Hepatocyte (in vitro differentiated cells): ENCODE measurements around the gene MLST8. TPM values are rescaled to one million over a fixed set of nuclear protein-coding genes. Genes with fewer than 3 reads are reported as not detected.

Source experiments
- DNase-seq: peaks from one replicate; pipeline ENCODE4 v3.0.0-alpha.2; 2016; ENCODE audit warnings: low spot score
- H2AFZ ChIP-seq: fragments of 200-600 bp; sonication (generic); 2 replicates; pipeline ENCODE4 v1.6.0; 2016; ENCODE audit warnings: antibody characterized with exemption, mild to moderate bottlenecking
- H3K27ac ChIP-seq: fragments of 200-600 bp; sonication (generic); 2 replicates; pipeline ENCODE4 v1.5.1; 2016; ENCODE audit warnings: mild to moderate bottlenecking
- H3K27me3 ChIP-seq: fragments of 200-600 bp; sonication (generic); 2 replicates; pipeline ENCODE4 v1.6.1; 2016
- H3K36me3 ChIP-seq: fragments of 200-600 bp; sonication (generic); replicated peaks from 2 replicates; pipeline ENCODE4 v1.5.1; 2016; ENCODE audit warnings: low read depth; ENCODE audit not compliant: insufficient read depth
- H3K4me1 ChIP-seq: fragments of 200-600 bp; sonication (generic); 2 replicates; pipeline ENCODE4 v1.5.1; 2016; ENCODE audit warnings: mild to moderate bottlenecking, moderate library complexity; ENCODE audit not compliant: insufficient read depth
- H3K4me2 ChIP-seq: fragments of 200-600 bp; sonication (generic); 2 replicates; pipeline ENCODE4 v1.6.0; 2016
- H3K4me3 ChIP-seq: fragments of 200-600 bp; sonication (generic); 2 replicates; pipeline ENCODE4 v1.5.1; 2016; ENCODE audit warnings: mild to moderate bottlenecking
- H3K79me2 ChIP-seq: fragments of 200-600 bp; sonication (generic); 2 replicates; pipeline ENCODE4 v1.6.0; 2017; ENCODE audit warnings: mild to moderate bottlenecking
- H3K9me2 ChIP-seq: fragments of 200-600 bp; sonication (generic); replicated peaks from 2 replicates; pipeline ENCODE4 v1.6.0; 2017; ENCODE audit warnings: mild to moderate bottlenecking; ENCODE audit not compliant: insufficient read depth
- H3K9me3 ChIP-seq: fragments of 200-600 bp; sonication (generic); 2 replicates; pipeline ENCODE4 v1.5.1; 2016; ENCODE audit warnings: low read depth, mild to moderate bottlenecking
- H4K20me1 ChIP-seq: fragments of 200-600 bp; sonication (generic); 2 replicates; pipeline ENCODE4 v1.6.0; 2016; ENCODE audit warnings: mild to moderate bottlenecking; ENCODE audit not compliant: insufficient read depth, poor library complexity, severe bottlenecking
- EZH2 ChIP-seq: fragments of 200-600 bp; sonication (generic); IDR thresholded peaks from 2 replicates; pipeline ENCODE4 v1.6.1; 2016; ENCODE audit warnings: antibody characterized with exemption, mild to moderate bottlenecking, borderline replicate concordance
- EZH2phosphoT487 ChIP-seq: fragments of 200-600 bp; sonication (generic); IDR thresholded peaks from one replicate; pipeline ENCODE4 v1.6.1; 2018; ENCODE audit warnings: antibody characterized with exemption, mild to moderate bottlenecking, low read depth, moderate library complexity; ENCODE audit not compliant: unreplicated experiment, severe bottlenecking
- WGBS: methylation state at CpG from one replicate; pipeline ENCODE4 v1.1.6; 2016; ENCODE audit warnings: low lambda C conversion rate; ENCODE audit errors: missing lambda C conversion rate; 5-methylcytosine and 5-hydroxymethylcytosine counted together
- polyA plus RNA-seq: library from polyadenylated mRNA; unstranded; fragments of >200 nt; fragmentation: Nextera tagmentation; extraction: Ambion mirVana; gene quantifications from 2 replicates; pipeline ENCODE4 v1.2.1, GENCODE V29; 2016
- total RNA-seq: library from RNA; depleted of rRNA; stranded (reverse); fragments of >200 nt; gene quantifications from 2 replicates; pipeline ENCODE4 v1.2.3, GENCODE V29; 2014
- TF ChIP-seq, protein P1 (sequence below): fragments of 200-600 bp; sonication (generic); IDR thresholded peaks from 2 replicates; pipeline ENCODE4 v1.5.1; 2016; ENCODE audit warnings: antibody characterized with exemption, mild to moderate bottlenecking; ENCODE audit not compliant: poor library complexity

MLST8 gene
- total and polyA plus RNA-seq, 2 experiments from 2014 or later, result 28.3 to 88.3 TPM

DNA sequence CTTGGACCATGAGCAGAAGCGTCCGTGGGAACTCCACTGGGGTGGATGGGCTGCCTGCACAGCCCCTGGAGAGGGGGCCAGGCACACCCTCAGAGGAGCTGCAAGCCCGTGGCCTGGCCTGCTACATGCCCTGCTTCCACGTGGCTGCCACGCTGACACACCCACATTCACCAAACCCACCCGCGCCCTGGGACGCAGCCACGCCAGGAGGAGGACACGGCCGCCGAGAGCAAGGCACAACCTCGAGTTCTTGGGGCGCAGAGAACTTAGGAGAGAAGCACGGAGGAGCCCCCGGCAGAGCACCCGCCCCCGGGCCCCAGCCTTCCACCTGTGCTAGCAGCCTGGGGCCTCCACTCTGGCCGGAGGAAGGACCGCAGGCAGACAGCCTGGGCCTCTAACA is 27.7 kb upstream of the MLST8 start:
- Histone ChIP-seq H3K9me2 (no peaks in the 10 kb centered on the region), H3K27me3 (no peaks in the 10 kb centered on the region), H3K9me3 (no peaks in the 10 kb centered on the region), H3K36me3 (no peaks in the 10 kb centered on the region), H4K20me1 (no peaks in the 10 kb centered on the region), H3K4me1 (no peaks in the 10 kb centered on the region), H3K27ac (no peak overlapping the region), H3K4me2 (no peak overlapping the region), H3K79me2 (no peaks in the 10 kb centered on the region), H3K4me3 (no peak overlapping the region), H2AFZ (no peak overlapping the region)
- WGBS, result 97% methylated on average over 18 of the region's 20 CpGs
- no peak for DNase-seq
- TF ChIP-seq EZH2 (no peak), EZH2phosphoT487 (no peak)
- TF ChIP-seq, protein P1, sequence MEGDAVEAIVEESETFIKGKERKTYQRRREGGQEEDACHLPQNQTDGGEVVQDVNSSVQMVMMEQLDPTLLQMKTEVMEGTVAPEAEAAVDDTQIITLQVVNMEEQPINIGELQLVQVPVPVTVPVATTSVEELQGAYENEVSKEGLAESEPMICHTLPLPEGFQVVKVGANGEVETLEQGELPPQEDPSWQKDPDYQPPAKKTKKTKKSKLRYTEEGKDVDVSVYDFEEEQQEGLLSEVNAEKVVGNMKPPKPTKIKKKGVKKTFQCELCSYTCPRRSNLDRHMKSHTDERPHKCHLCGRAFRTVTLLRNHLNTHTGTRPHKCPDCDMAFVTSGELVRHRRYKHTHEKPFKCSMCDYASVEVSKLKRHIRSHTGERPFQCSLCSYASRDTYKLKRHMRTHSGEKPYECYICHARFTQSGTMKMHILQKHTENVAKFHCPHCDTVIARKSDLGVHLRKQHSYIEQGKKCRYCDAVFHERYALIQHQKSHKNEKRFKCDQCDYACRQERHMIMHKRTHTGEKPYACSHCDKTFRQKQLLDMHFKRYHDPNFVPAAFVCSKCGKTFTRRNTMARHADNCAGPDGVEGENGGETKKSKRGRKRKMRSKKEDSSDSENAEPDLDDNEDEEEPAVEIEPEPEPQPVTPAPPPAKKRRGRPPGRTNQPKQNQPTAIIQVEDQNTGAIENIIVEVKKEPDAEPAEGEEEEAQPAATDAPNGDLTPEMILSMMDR, result no peak

DNA sequence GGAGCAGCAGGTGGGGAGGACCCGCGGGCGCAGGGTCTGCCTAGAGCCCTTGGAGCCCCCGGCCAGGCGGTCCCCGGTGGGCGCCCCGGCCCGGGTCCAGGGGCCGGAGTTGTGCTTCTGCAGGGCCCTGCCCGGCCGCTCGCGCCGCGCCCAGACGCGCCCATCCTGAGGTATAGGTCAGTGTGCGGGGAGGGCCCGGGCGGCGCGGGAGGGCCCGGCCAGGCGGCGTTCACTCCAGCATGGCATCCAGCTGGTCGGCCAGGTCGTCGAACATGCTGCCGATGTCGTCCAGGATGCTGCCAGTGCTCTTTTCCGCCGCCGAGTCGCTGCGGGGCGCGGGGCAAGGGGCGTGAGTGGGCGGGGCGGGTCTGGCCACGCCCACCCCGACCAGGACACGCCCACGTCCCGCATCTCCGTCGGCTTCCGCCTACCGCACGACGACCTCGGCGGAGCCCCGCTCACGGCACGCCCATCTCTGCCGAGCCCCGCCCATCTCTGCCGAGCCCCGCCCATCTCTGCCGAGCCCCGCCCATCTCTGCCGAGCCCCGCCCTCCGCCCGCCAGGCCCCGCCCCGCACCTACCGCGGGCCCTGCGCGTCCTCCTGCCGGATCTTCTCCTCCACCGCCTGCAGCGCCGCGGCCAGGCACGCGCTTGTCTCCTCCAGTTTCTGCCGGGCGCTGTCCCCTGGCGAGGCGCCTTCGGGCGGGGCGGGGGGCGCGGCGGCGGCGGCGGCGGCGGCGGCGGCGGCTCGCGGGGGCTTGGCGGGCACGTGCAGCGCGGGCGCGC is 26.7 kb upstream of the MLST8 start:
- WGBS, result 78% methylated on average over 28 of the region's 106 CpGs
- TF ChIP-seq EZH2phosphoT487, result no peak
- TF ChIP-seq EZH2, result no peak
- TF ChIP-seq, protein P1, result no peak
- Histone ChIP-seq H3K27me3 (no peaks in the 10 kb centered on the region), H3K36me3 (no peaks in the 10 kb centered on the region), H2AFZ (no peak overlapping the region), H3K4me1 (no peaks in the 10 kb centered on the region), H3K4me3 (no peak overlapping the region), H3K9me3 (no peaks in the 10 kb centered on the region), H3K4me2 (no peak overlapping the region), H3K27ac (no peak overlapping the region), H3K79me2 (no peaks in the 10 kb centered on the region), H3K9me2 (no peaks in the 10 kb centered on the region), H4K20me1 (no peaks in the 10 kb centered on the region)
- DNase-seq, result no peak

GRCh38 chr16:2179107-2179501 is 26.1 kb upstream of the MLST8 start:
- no peak overlapping the region for H3K4me3 ChIP-seq
- H3K4me2 ChIP-seq, result no peak overlapping the region
- TF ChIP-seq EZH2phosphoT487, result no peak
- TF ChIP-seq EZH2, result no peak
- TF ChIP-seq, protein P1, result no peak
- no peaks in the 10 kb centered on the region for H3K79me2 ChIP-seq
- 90% methylated on average over 5 of the region's 50 CpGs for WGBS
- no peak for DNase-seq
- H3K9me3 ChIP-seq, result no peaks in the 10 kb centered on the region
- no peaks in the 10 kb centered on the region for H3K36me3 ChIP-seq
- H4K20me1 ChIP-seq, result no peaks in the 10 kb centered on the region
- no peak overlapping the region for H2AFZ ChIP-seq
- H3K27ac ChIP-seq, result no peak overlapping the region
- H3K4me1 ChIP-seq, result no peaks in the 10 kb centered on the region
- H3K9me2 ChIP-seq, result no peaks in the 10 kb centered on the region
- H3K27me3 ChIP-seq, result no peaks in the 10 kb centered on the region
